Measurements from ENCODE around the gene AGAP1.

DNA sequence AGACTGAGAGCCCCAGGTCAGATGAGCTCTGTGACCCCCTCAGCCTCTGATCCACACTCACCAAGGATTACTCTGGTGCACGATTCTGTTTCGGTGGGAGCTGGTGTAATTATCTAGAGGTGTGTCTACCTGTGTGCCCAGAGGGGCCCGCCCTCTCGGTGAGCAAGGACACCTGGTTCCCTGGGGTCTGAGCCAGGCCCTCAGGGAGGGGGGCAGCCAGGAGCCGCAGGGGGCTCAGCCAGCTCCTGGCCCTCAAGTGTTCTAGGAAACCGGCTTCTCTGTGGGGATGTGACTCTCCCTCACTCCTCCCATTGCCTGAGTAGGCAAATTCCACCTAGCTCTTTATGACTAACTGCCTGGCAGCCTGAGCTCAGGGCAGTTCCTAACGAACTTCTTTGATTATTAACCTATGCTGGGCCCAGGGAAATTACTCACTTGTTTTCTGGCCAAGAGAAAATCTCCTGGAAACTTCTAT lies 17.4 kb downstream of the AGAP1 start:
- TF ChIP-seq POLR2A (IDR thresholded peaks at IDR 0.05) (no peak), POLR2AphosphoS5 (IDR thresholded peaks at IDR 0.05) (no peak)
- TF ChIP-seq, protein P1, sequence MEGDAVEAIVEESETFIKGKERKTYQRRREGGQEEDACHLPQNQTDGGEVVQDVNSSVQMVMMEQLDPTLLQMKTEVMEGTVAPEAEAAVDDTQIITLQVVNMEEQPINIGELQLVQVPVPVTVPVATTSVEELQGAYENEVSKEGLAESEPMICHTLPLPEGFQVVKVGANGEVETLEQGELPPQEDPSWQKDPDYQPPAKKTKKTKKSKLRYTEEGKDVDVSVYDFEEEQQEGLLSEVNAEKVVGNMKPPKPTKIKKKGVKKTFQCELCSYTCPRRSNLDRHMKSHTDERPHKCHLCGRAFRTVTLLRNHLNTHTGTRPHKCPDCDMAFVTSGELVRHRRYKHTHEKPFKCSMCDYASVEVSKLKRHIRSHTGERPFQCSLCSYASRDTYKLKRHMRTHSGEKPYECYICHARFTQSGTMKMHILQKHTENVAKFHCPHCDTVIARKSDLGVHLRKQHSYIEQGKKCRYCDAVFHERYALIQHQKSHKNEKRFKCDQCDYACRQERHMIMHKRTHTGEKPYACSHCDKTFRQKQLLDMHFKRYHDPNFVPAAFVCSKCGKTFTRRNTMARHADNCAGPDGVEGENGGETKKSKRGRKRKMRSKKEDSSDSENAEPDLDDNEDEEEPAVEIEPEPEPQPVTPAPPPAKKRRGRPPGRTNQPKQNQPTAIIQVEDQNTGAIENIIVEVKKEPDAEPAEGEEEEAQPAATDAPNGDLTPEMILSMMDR (IDR thresholded peaks at IDR 0.05): no peak

All from sigmoid colon (tissue), 4 donors.